ENCODE results near the gene PRKN. TPM values are rescaled to one million over a fixed set of nuclear protein-coding genes. Genes with fewer than 3 reads are reported as not detected.

The PRKN gene
- total and polyA plus RNA-seq, 5 donors from 2014 or later: 0.24 to 3.7 (median 2.5) TPM

- no peaks in the 10 kb centered on the region for H3K36me3 ChIP-seq (ENCODE audit: control insufficient read depth, insufficient read depth, low read length)
- DNase-seq (no peak), ATAC-seq (ENCODE audit: low read depth in 2 of 2) (no peak)
- no peak overlapping the region for H3K4me3 ChIP-seq (ENCODE audit: low read depth, low read length)
- no peaks in the 10 kb centered on the region for H3K36me3 Mint-ChIP-seq
- H3K27me3 ChIP-seq (ENCODE audit: control insufficient read depth, insufficient read depth, low read length): no peaks in the 10 kb centered on the region
- H3K27me3 Mint-ChIP-seq: no peaks in the 10 kb centered on the region
- no peak overlapping the region for H3K27ac Mint-ChIP-seq
- no peaks in the 10 kb centered on the region for H3K4me1 ChIP-seq (ENCODE audit: control insufficient read depth, insufficient read depth, low read length, poor library complexity, severe bottlenecking)
- no peak overlapping the region for H3K4me3 Mint-ChIP-seq
- no peaks in the 10 kb centered on the region for H3K9me3 ChIP-seq (ENCODE audit: control insufficient read depth in 2 of 2, low read length in 2 of 2)
- no peaks in the 10 kb centered on the region for H3K4me1 Mint-ChIP-seq
- H3K9me3 Mint-ChIP-seq: no peaks in the 10 kb centered on the region
- no peak overlapping the region for H3K27ac ChIP-seq (ENCODE audit: insufficient read depth, low read length, poor library complexity, severe bottlenecking)
These were observed 1283.7 kb downstream of the PRKN start for GRCh38 chr6:161443848-161444247.

GRCh38 chr6:161442420-161442819 lies 1285.1 kb downstream of the PRKN start:
- H3K4me3 Mint-ChIP-seq: no peak overlapping the region
- H3K36me3 ChIP-seq (ENCODE audit: control insufficient read depth, insufficient read depth, low read length): no peaks in the 10 kb centered on the region
- no peaks in the 10 kb centered on the region for H3K4me1 ChIP-seq (ENCODE audit: control insufficient read depth, insufficient read depth, low read length, poor library complexity, severe bottlenecking)
- H3K9me3 ChIP-seq (ENCODE audit: control insufficient read depth in 2 of 2, low read length in 2 of 2): no peaks in the 10 kb centered on the region
- no peaks in the 10 kb centered on the region for H3K27me3 ChIP-seq (ENCODE audit: control insufficient read depth, insufficient read depth, low read length)
- no peak overlapping the region for H3K27ac Mint-ChIP-seq
- H3K9me3 Mint-ChIP-seq: no peaks in the 10 kb centered on the region
- H3K36me3 Mint-ChIP-seq: no peaks in the 10 kb centered on the region
- ATAC-seq (ENCODE audit: low read depth in 2 of 2): no peak
- no peak for DNase-seq
- H3K4me1 Mint-ChIP-seq: no peaks in the 10 kb centered on the region
- no peak overlapping the region for H3K27ac ChIP-seq (ENCODE audit: insufficient read depth, low read length, poor library complexity, severe bottlenecking)
- H3K4me3 ChIP-seq (ENCODE audit: low read depth, low read length): no peak overlapping the region
- no peaks in the 10 kb centered on the region for H3K27me3 Mint-ChIP-seq

GRCh38 chr6:161440299-161440698 lies 1287.3 kb downstream of the PRKN start:
- Histone ChIP-seq H3K36me3 (ENCODE audit: control insufficient read depth, insufficient read depth, low read length) (no peaks in the 10 kb centered on the region), H3K4me3 (ENCODE audit: low read depth, low read length) (no peak overlapping the region), H3K27ac (ENCODE audit: insufficient read depth, low read length, poor library complexity, severe bottlenecking) (no peak overlapping the region), H3K9me3 (ENCODE audit: control insufficient read depth in 2 of 2, low read length in 2 of 2) (no peaks in the 10 kb centered on the region), H3K27me3 (ENCODE audit: control insufficient read depth, insufficient read depth, low read length) (no peaks in the 10 kb centered on the region), H3K4me1 (ENCODE audit: control insufficient read depth, insufficient read depth, low read length, poor library complexity, severe bottlenecking) (no peaks in the 10 kb centered on the region)
- no peak for DNase-seq
- no peaks in the 10 kb centered on the region for H3K27me3 Mint-ChIP-seq
- ATAC-seq (ENCODE audit: low read depth in 2 of 2): no peak
- H3K4me1 Mint-ChIP-seq: no peaks in the 10 kb centered on the region
- H3K4me3 Mint-ChIP-seq: no peak overlapping the region
- H3K9me3 Mint-ChIP-seq: no peaks in the 10 kb centered on the region
- no peak overlapping the region for H3K27ac Mint-ChIP-seq
- H3K36me3 Mint-ChIP-seq: no peaks in the 10 kb centered on the region

GRCh38 chr6:161439093-161439492 lies 1288.5 kb downstream of the PRKN start:
- Histone ChIP-seq H3K27me3 (ENCODE audit: control insufficient read depth, insufficient read depth, low read length) (no peaks in the 10 kb centered on the region), H3K4me3 (ENCODE audit: low read depth, low read length) (no peak overlapping the region), H3K4me1 (ENCODE audit: control insufficient read depth, insufficient read depth, low read length, poor library complexity, severe bottlenecking) (no peaks in the 10 kb centered on the region), H3K36me3 (ENCODE audit: control insufficient read depth, insufficient read depth, low read length) (no peaks in the 10 kb centered on the region), H3K27ac (ENCODE audit: insufficient read depth, low read length, poor library complexity, severe bottlenecking) (no peak overlapping the region), H3K9me3 (ENCODE audit: control insufficient read depth in 2 of 2, low read length in 2 of 2) (no peaks in the 10 kb centered on the region)
- no peak overlapping the region for H3K27ac Mint-ChIP-seq
- no peak overlapping the region for H3K4me3 Mint-ChIP-seq
- no peaks in the 10 kb centered on the region for H3K27me3 Mint-ChIP-seq
- H3K9me3 Mint-ChIP-seq: no peaks in the 10 kb centered on the region
- DNase-seq (no peak), ATAC-seq (ENCODE audit: low read depth in 2 of 2) (no peak)
- no peaks in the 10 kb centered on the region for H3K36me3 Mint-ChIP-seq
- no peaks in the 10 kb centered on the region for H3K4me1 Mint-ChIP-seq

GRCh38 chr6:161438430-161439030 lies 1289.0 kb downstream of the PRKN start:
- Histone ChIP-seq H3K27ac (ENCODE audit: insufficient read depth, low read length, poor library complexity, severe bottlenecking) (no peak overlapping the region), H3K27me3 (ENCODE audit: control insufficient read depth, insufficient read depth, low read length) (no peaks in the 10 kb centered on the region), H3K36me3 (ENCODE audit: control insufficient read depth, insufficient read depth, low read length) (no peaks in the 10 kb centered on the region), H3K4me3 (ENCODE audit: low read depth, low read length) (no peak overlapping the region), H3K9me3 (ENCODE audit: control insufficient read depth in 2 of 2, low read length in 2 of 2) (no peaks in the 10 kb centered on the region), H3K4me1 (ENCODE audit: control insufficient read depth, insufficient read depth, low read length, poor library complexity, severe bottlenecking) (no peaks in the 10 kb centered on the region)
- Mint-ChIP-seq H3K27me3 (no peaks in the 10 kb centered on the region), H3K27ac (no peak overlapping the region), H3K4me3 (no peak overlapping the region), H3K4me1 (no peaks in the 10 kb centered on the region), H3K9me3 (no peaks in the 10 kb centered on the region), H3K36me3 (no peaks in the 10 kb centered on the region)
- ATAC-seq (ENCODE audit: low read depth in 2 of 2) (no peak), DNase-seq (no peak)

GRCh38 chr6:161437851-161438250 lies 1289.7 kb downstream of the PRKN start:
- ATAC-seq (ENCODE audit: low read depth in 2 of 2): no peak
- H3K4me1 Mint-ChIP-seq: no peaks in the 10 kb centered on the region
- Histone ChIP-seq H3K27me3 (ENCODE audit: control insufficient read depth, insufficient read depth, low read length) (no peaks in the 10 kb centered on the region), H3K4me1 (ENCODE audit: control insufficient read depth, insufficient read depth, low read length, poor library complexity, severe bottlenecking) (no peaks in the 10 kb centered on the region), H3K4me3 (ENCODE audit: low read depth, low read length) (no peak overlapping the region), H3K9me3 (ENCODE audit: control insufficient read depth in 2 of 2, low read length in 2 of 2) (no peaks in the 10 kb centered on the region), H3K27ac (ENCODE audit: insufficient read depth, low read length, poor library complexity, severe bottlenecking) (no peak overlapping the region), H3K36me3 (ENCODE audit: control insufficient read depth, insufficient read depth, low read length) (no peaks in the 10 kb centered on the region)
- no peaks in the 10 kb centered on the region for H3K27me3 Mint-ChIP-seq
- H3K36me3 Mint-ChIP-seq: no peaks in the 10 kb centered on the region
- no peak overlapping the region for H3K27ac Mint-ChIP-seq
- DNase-seq: no peak
- no peak overlapping the region for H3K4me3 Mint-ChIP-seq
- H3K9me3 Mint-ChIP-seq: no peaks in the 10 kb centered on the region

GRCh38 chr6:161436106-161436876 lies 1291.3 kb downstream of the PRKN start:
- Histone ChIP-seq H3K36me3 (ENCODE audit: control insufficient read depth, insufficient read depth, low read length) (no peaks in the 10 kb centered on the region), H3K4me1 (ENCODE audit: control insufficient read depth, insufficient read depth, low read length, poor library complexity, severe bottlenecking) (no peaks in the 10 kb centered on the region), H3K27me3 (ENCODE audit: control insufficient read depth, insufficient read depth, low read length) (no peaks in the 10 kb centered on the region), H3K4me3 (ENCODE audit: low read depth, low read length) (no peak overlapping the region), H3K9me3 (ENCODE audit: control insufficient read depth in 2 of 2, low read length in 2 of 2) (no peaks in the 10 kb centered on the region), H3K27ac (ENCODE audit: insufficient read depth, low read length, poor library complexity, severe bottlenecking) (no peak overlapping the region)
- Mint-ChIP-seq H3K27ac (no peak overlapping the region), H3K4me1 (no peaks in the 10 kb centered on the region), H3K36me3 (no peaks in the 10 kb centered on the region), H3K9me3 (no peaks in the 10 kb centered on the region), H3K27me3 (no peaks in the 10 kb centered on the region), H3K4me3 (no peak overlapping the region)
- ATAC-seq (ENCODE audit: low read depth in 2 of 2): no peak
- DNase-seq: no peak

- no peaks in the 10 kb centered on the region for H3K9me3 Mint-ChIP-seq
- no peak for ATAC-seq (ENCODE audit: low read depth in 2 of 2)
These were observed 1291.9 kb downstream of the PRKN start for GRCh38 chr6:161435748-161436070.

More at GRCh38 chr6:161435748-161436070, 1291.9 kb downstream of the PRKN start:
- no peaks in the 10 kb centered on the region for H3K36me3 Mint-ChIP-seq
- no peak overlapping the region for H3K4me3 ChIP-seq (ENCODE audit: low read depth, low read length)
- H3K4me3 Mint-ChIP-seq: no peak overlapping the region
- H3K4me1 Mint-ChIP-seq: no peaks in the 10 kb centered on the region
- H3K27me3 Mint-ChIP-seq: no peaks in the 10 kb centered on the region
- no peak overlapping the region for H3K27ac Mint-ChIP-seq
- no peaks in the 10 kb centered on the region for H3K36me3 ChIP-seq (ENCODE audit: control insufficient read depth, insufficient read depth, low read length)
- H3K27ac ChIP-seq (ENCODE audit: insufficient read depth, low read length, poor library complexity, severe bottlenecking): no peak overlapping the region
- H3K4me1 ChIP-seq (ENCODE audit: control insufficient read depth, insufficient read depth, low read length, poor library complexity, severe bottlenecking): no peaks in the 10 kb centered on the region
- H3K27me3 ChIP-seq (ENCODE audit: control insufficient read depth, insufficient read depth, low read length): no peaks in the 10 kb centered on the region
- DNase-seq: no peak
- H3K9me3 ChIP-seq (ENCODE audit: control insufficient read depth in 2 of 2, low read length in 2 of 2): no peaks in the 10 kb centered on the region
